Activated naive CD4-positive, alpha-beta T cell treated with anti-CD3 and anti-CD28 coated beads, Interleukin-2, amount 10 ng/mL, durations not matched to agents 7 days and 5 days (primary cell): ENCODE data around the gene AXIN1.

Experiments
- CTCF ChIA-PET: fragments of 350-600 bp; sonication (Branson Sonifier 250); formaldehyde crosslinking; loops from one replicate; lab custom pipeline; 2021; ENCODE audit warnings: antibody characterized with exemption; lab: Charles Lee
- DNase-seq: peaks from one replicate; pipeline ENCODE4 v3.0.0-alpha.2; 2020
- H3K27ac Mint-ChIP-seq: one replicate; pipeline ENCODE4 v1.8.0; 2021; ENCODE audit warnings: mild to moderate bottlenecking, moderate library complexity, mixed read lengths
- H3K27me3 Mint-ChIP-seq: one replicate; pipeline ENCODE4 v1.8.0; 2021; ENCODE audit warnings: mild to moderate bottlenecking, mixed read lengths
- H3K36me3 Mint-ChIP-seq: one replicate; pipeline ENCODE4 v1.8.0; 2021; ENCODE audit warnings: mixed read lengths
- H3K4me1 Mint-ChIP-seq: one replicate; pipeline ENCODE4 v1.8.0; 2021; ENCODE audit warnings: mixed read lengths
- H3K4me3 Mint-ChIP-seq: one replicate; pipeline ENCODE4 v1.8.0; 2021; ENCODE audit warnings: mild to moderate bottlenecking, moderate library complexity, mixed read lengths
- H3K9me3 Mint-ChIP-seq: one replicate; pipeline ENCODE4 v1.8.0; 2021; ENCODE audit warnings: mixed read lengths

AXIN1 gene

DNA sequence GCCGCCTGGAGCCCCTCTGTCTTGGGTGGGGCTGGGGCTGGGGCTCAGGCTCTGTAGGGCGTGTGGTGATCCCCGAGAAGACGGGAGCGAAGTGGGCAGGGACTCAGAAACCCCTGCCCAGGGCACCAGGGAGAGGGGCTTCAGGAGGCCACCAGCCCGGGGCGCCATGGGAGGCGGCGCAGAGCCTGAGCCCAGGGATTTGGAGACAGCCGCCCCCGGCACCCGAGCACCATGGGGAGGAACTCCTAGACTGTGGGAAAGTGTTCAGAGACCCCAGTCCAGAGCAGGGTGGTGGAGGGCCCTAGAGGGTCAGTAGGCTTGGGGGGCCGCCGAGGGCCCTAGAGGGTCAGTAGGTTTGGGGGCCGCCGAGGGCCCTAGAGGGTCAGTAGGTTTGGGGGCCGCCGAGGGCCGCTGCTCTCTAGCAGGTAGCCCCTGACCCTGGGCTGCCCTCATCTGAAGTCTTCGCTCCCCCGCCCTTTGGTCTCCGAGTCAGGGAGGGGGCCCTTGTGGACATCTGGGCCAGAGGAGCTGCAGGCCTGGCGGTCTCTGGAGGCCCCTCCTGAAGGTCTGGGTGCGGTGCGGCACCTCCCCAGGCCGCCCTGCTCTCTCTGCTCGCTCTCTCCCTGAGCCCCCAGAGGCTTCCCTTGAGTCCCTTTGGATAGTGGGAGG lies 71.4 kb downstream of the AXIN1 start:
- Mint-ChIP-seq H3K36me3 (no peaks in the 10 kb centered on the region), H3K9me3 (no peaks in the 10 kb centered on the region), H3K27ac (no peak overlapping the region), H3K27me3 (peaks cover 64% of the 10 kb centered on the region), H3K4me1 (peaks cover 9% of the 10 kb centered on the region), H3K4me3 (no peak overlapping the region)
- CTCF ChIA-PET: no interaction called here
- no peak for DNase-seq

- Mint-ChIP-seq H3K9me3 (no peaks in the 10 kb centered on the region), H3K36me3 (no peaks in the 10 kb centered on the region), H3K27me3 (peaks cover 66% of the 10 kb centered on the region), H3K4me1 (peaks cover 10% of the 10 kb centered on the region), H3K4me3 (no peak within 1 kb of the TSS), H3K27ac (no peak within 1 kb of the TSS)
- no peak for DNase-seq
- CTCF ChIA-PET: no interaction called here
These were observed 72.0 kb downstream of the AXIN1 start, which contains the start of gene ARHGDIG for GRCh38 chr16:280552-280951. Gene ARHGDIG, plus strand, starts transcription at chr16:280591. Its CDS starts 90 bp downstream, at chr16:280681.

DNA sequence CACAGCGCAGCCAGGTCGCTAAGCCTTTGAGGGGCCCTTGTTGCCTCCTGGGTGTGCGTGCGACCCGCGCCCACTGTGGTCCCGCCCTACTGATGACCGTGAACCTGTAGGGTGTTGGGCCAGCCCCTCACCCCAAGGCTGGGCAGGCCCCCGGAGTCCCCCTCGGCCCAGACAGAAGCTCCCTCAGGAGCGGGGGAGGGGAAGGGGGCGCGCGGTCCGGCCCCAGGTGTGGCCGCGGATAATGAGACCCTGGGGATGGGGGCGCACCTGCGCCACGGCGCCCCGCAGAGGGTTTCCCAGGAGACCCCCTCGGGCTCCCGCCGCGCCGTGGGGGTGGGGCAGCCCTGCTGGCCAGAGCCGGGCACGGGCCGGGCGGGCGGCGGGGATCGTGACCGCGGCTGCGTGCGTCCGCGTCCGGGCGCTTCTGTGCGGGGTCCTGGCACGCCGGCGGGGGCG lies 72.5 kb downstream of the AXIN1 start:
- CTCF ChIA-PET: no interaction called here
- peaks cover 71% of the 10 kb centered on the region for H3K27me3 Mint-ChIP-seq
- H3K4me3 Mint-ChIP-seq: no peak overlapping the region
- no peak for DNase-seq
- H3K9me3 Mint-ChIP-seq: no peaks in the 10 kb centered on the region
- peaks cover 11% of the 10 kb centered on the region for H3K4me1 Mint-ChIP-seq
- no peak overlapping the region for H3K27ac Mint-ChIP-seq
- no peaks in the 10 kb centered on the region for H3K36me3 Mint-ChIP-seq

DNA sequence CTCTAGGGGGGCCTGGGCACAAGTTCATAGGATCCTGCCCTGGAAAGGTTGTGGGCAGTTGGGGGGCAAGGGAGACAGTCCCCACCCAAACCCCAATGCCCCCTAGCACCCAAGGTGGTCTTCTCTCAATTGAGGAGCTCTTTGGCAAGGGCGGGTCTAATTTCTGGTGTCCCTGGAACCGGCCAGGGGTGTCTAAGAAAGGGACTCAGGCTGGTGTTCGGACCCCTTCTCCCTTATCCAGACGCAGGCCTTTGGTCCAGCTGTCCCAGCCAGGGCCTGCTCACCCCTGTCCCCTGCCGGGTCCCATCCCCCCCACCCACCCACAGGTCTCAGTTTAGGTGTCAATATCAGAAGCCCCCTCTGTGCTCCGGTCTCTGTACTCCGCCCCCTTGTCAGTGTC lies 73.0 kb downstream of the AXIN1 start:
- Mint-ChIP-seq H3K36me3 (no peaks in the 10 kb centered on the region), H3K27ac (no peak overlapping the region), H3K4me1 (peaks cover 12% of the 10 kb centered on the region), H3K27me3 (peaks cover 76% of the 10 kb centered on the region), H3K4me3 (no peak overlapping the region), H3K9me3 (no peaks in the 10 kb centered on the region)
- DNase-seq: no peak
- CTCF ChIA-PET: no interaction called here

GRCh38 chr16:278863-279366 lies 73.6 kb downstream of the AXIN1 start:
- Mint-ChIP-seq H3K36me3 (no peaks in the 10 kb centered on the region), H3K27ac (no peak overlapping the region), H3K27me3 (peaks cover 82% of the 10 kb centered on the region), H3K4me3 (no peak overlapping the region), H3K9me3 (no peaks in the 10 kb centered on the region), H3K4me1 (peaks cover 12% of the 10 kb centered on the region)
- CTCF ChIA-PET: no interaction called here
- peak; percentile 54 for DNase-seq

DNA sequence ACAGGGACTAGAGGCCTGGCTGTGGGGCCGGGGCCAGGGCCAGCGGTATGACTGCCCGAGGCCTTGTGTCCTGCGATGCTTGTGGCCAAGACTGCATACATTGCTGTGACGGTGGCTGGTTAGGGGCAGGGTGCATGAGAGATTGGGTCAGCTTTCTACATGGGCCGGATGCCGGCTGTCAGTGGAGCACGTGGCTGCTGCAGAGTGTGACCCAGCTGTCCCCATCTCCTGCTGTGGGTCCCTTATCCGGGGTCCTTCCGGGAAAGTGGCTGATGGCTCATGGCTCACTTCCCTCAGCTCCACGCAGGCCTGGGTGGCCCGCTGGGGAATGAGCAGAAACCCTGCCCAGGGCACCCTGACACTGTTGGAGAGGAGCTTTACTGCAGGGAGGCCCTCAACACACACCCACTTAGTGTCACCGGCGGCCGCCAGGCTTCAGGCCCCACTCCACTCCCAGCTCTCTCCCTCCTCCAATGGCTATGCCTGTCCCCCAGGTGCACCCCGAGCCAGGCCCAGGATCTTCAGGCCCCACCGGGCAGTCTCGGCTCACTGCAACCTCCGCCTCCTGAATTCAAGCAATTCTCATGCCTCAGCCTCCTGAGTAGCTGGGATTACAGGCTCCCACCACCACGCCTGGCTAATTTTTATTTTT lies 76.0 kb downstream of the AXIN1 start:
- H3K27me3 Mint-ChIP-seq: peaks cover 83% of the 10 kb centered on the region
- H3K27ac Mint-ChIP-seq: no peak overlapping the region
- H3K4me3 Mint-ChIP-seq: peak overlapping the region; percentile 12
- H3K4me1 Mint-ChIP-seq: peaks cover 12% of the 10 kb centered on the region
- DNase-seq: no peak
- no peaks in the 10 kb centered on the region for H3K9me3 Mint-ChIP-seq
- H3K36me3 Mint-ChIP-seq: no peaks in the 10 kb centered on the region
- CTCF ChIA-PET: no interaction called here

- peak within 1 kb of the TSS; percentile 12 for H3K4me3 Mint-ChIP-seq
- peaks cover 76% of the 10 kb centered on the region for H3K27me3 Mint-ChIP-seq
- DNase-seq: no peak
- no peaks in the 10 kb centered on the region for H3K36me3 Mint-ChIP-seq
- CTCF ChIA-PET: no interaction called here
- no peak within 1 kb of the TSS for H3K27ac Mint-ChIP-seq
- H3K9me3 Mint-ChIP-seq: no peaks in the 10 kb centered on the region
- H3K4me1 Mint-ChIP-seq: peaks cover 12% of the 10 kb centered on the region
These were observed 76.7 kb downstream of the AXIN1 start, which contains the start of gene RGS11 for GRCh38 chr16:275786-276232. Gene RGS11, minus strand, starts transcription at chr16:275944. Its CDS starts 33 bp downstream, at chr16:275911.

DNA sequence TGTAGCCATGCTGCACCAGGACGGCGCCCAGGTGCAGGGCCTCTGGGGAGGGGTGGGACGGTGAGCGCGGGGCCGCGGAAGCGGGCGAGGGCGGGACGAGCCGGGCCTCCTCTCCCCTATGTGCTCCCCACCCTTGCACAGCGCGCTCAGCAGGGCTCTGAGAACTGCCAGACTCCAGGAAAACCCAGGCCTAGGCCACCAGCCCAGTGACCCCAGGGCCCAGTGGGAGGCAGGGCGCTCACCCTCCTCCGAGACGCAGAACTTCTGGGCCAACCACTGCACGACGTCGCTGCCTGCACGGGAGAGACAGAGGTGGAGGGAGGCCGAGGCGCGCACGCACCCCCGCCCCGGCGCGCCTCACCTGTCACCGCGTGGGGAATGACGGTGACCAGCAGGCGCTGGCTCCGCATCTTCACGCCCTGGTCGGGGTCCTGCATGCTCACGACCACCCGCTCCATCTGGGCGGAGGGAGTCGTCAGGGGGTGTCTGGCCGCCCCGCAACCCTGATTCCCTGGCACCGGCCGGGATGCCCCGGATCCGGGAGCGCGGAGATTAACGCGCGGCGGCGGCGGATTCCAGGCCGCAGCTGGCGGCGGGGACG lies 77.4 kb downstream of the AXIN1 start:
- peaks cover 74% of the 10 kb centered on the region for H3K27me3 Mint-ChIP-seq
- H3K36me3 Mint-ChIP-seq: no peaks in the 10 kb centered on the region
- H3K4me1 Mint-ChIP-seq: peaks cover 12% of the 10 kb centered on the region
- CTCF ChIA-PET: no interaction called here
- H3K9me3 Mint-ChIP-seq: no peaks in the 10 kb centered on the region
- peak; percentile 42 for DNase-seq
- no peak overlapping the region for H3K27ac Mint-ChIP-seq
- no peak overlapping the region for H3K4me3 Mint-ChIP-seq

- Mint-ChIP-seq H3K27ac (no peak overlapping the region), H3K9me3 (no peaks in the 10 kb centered on the region), H3K36me3 (no peaks in the 10 kb centered on the region), H3K4me3 (no peak overlapping the region), H3K4me1 (peaks cover 6% of the 10 kb centered on the region), H3K27me3 (peaks cover 67% of the 10 kb centered on the region)
- CTCF ChIA-PET: no interaction called here
- no peak for DNase-seq
These were observed 78.7 kb downstream of the AXIN1 start for GRCh38 chr16:273547-274421.

DNA sequence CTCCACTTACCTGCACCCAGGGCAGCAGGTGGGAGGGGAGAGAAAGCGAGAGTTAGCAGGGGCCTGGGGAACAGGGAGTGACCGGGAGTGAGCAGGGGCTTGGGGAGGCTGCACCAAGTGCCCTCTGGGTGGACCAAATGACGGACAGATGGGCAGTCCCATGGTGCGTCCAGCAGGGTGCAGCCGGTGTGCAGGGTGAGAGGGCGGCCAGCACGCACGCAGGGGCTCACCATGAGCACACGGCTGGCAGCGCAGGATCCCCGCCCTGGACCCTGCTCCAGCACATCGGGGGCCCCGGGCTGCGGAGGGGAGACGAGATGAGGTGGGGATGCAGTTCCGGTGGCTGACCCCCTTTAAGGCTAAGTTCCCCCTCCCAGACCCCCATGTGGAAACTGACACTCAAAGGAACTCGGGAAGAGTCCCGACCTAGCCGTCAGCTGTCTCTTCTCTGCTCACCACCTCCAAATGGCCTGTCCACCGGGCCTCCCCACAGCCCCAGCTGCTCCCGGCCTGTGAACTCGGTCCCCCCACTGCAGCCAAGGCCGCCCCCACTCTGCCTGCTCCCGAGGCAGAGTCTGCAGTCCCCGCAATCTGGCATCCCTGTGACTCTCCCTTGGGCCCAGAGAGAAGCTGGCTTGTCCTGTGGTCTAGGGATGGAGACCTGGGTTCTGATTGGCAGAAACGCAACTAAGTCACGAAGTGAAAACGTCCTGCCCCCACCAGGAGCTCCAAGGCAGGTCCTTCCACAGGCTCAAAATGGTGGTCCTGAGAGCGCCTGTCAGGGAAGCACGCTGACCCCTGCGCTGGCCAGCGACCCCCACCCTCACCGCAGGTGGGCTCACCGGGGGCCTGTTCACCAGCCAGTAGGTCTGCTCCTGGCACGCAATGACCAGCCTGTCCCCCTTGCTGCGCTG lies 79.6 kb downstream of the AXIN1 start:
- DNase-seq: no peak
- Mint-ChIP-seq H3K4me3 (no peak overlapping the region), H3K27me3 (peaks cover 58% of the 10 kb centered on the region), H3K36me3 (no peaks in the 10 kb centered on the region), H3K9me3 (peaks cover 2% of the 10 kb centered on the region), H3K27ac (no peak overlapping the region), H3K4me1 (peaks cover 5% of the 10 kb centered on the region)
- CTCF ChIA-PET: no interaction called here

- DNase-seq: no peak
- Mint-ChIP-seq H3K27me3 (peaks cover 38% of the 10 kb centered on the region), H3K27ac (no peak overlapping the region), H3K36me3 (no peaks in the 10 kb centered on the region), H3K9me3 (peaks cover 8% of the 10 kb centered on the region), H3K4me3 (no peak overlapping the region), H3K4me1 (peaks cover 2% of the 10 kb centered on the region)
- CTCF ChIA-PET: no interaction called here
These were observed 81.9 kb downstream of the AXIN1 start for GRCh38 chr16:270381-271255.

- no peak overlapping the region for H3K27ac Mint-ChIP-seq
- no peak overlapping the region for H3K4me3 Mint-ChIP-seq
- CTCF ChIA-PET: no interaction called here
- H3K27me3 Mint-ChIP-seq: peaks cover 25% of the 10 kb centered on the region
- H3K36me3 Mint-ChIP-seq: no peaks in the 10 kb centered on the region
- no peak for DNase-seq
- peaks cover 8% of the 10 kb centered on the region for H3K9me3 Mint-ChIP-seq
- no peaks in the 10 kb centered on the region for H3K4me1 Mint-ChIP-seq
These were observed 83.3 kb downstream of the AXIN1 start for GRCh38 chr16:269061-269796.
